ENCODE results near the gene MCRIP1.

MCRIP1 gene

GRCh38 chr17:81833160-81833920 is at the start of gene MCRIP1:
MCRIP1 (minus strand) TSS chr17:81833291; CDS start chr17:81824506, 8,785 bp downstream.
- peak; percentile 57 to 96 for DNase-seq

GRCh38 chr17:81879121-81879520 is 46.0 kb upstream of the MCRIP1 start:
- DNase-seq, result no peak

- DNase-seq, result no peak
Observed at GRCh38 chr17:81878294-81878693, 45.2 kb upstream of the MCRIP1 start.

GRCh38 chr17:81877569-81877968 is 44.5 kb upstream of the MCRIP1 start:
- DNase-seq, result no peak

- peak; percentile 70 to 83 for DNase-seq
Observed at GRCh38 chr17:81871387-81872230, 38.5 kb upstream of the MCRIP1 start.

GRCh38 chr17:81870981-81871386 is 37.9 kb upstream of the MCRIP1 start, which contains the start of gene ARHGDIA:
ARHGDIA (minus strand) TSS chr17:81871337; CDS start chr17:81869930, 1,407 bp downstream.
- DNase-seq, result no peak

- DNase-seq, result no peak
Observed at GRCh38 chr17:81870131-81870980, 37.3 kb upstream of the MCRIP1 start.

GRCh38 chr17:81869221-81870130 is 36.4 kb upstream of the MCRIP1 start:
- DNase-seq, result no peak

GRCh38 chr17:81868674-81869220 is 35.7 kb upstream of the MCRIP1 start:
- DNase-seq, result no peak

GRCh38 chr17:81867991-81868673 is 35.0 kb upstream of the MCRIP1 start:
- DNase-seq, result no peak

- DNase-seq, result no peak
Observed at GRCh38 chr17:81867170-81867990, 34.3 kb upstream of the MCRIP1 start.

- no peak for DNase-seq
Observed at GRCh38 chr17:81866440-81867169, 33.5 kb upstream of the MCRIP1 start.

GRCh38 chr17:81865733-81866439 is 32.8 kb upstream of the MCRIP1 start:
- no peak for DNase-seq

- DNase-seq, result no peak
Observed at GRCh38 chr17:81865358-81865732, 32.3 kb upstream of the MCRIP1 start.

- no peak for DNase-seq
Observed at GRCh38 chr17:81863833-81864768, 31.0 kb upstream of the MCRIP1 start.

GRCh38 chr17:81863123-81863675 is 30.1 kb upstream of the MCRIP1 start:
- DNase-seq, result no peak

Measured in NCI-H187 (cell line).